Smooth muscle cell (in vitro differentiated cells): ENCODE data around the gene TBC1D16. TPM values are rescaled to one million over a fixed set of nuclear protein-coding genes. Genes with fewer than 3 reads are reported as not detected.

Source experiments
- DNase-seq: peaks from one replicate; lab custom pipeline; 2025; ENCODE audit not compliant: unreplicated experiment; lab: John Stamatoyannopoulos, UW
- H2AFZ ChIP-seq: fragments of 200-600 bp; sonication (generic); 2 replicates; pipeline ENCODE4 v1.6.0; 2016; ENCODE audit warnings: antibody characterized with exemption, low read depth, mild to moderate bottlenecking
- H3F3A ChIP-seq: fragments of 200-600 bp; sonication (generic); 2 replicates; pipeline ENCODE4 v1.6.0; 2017; ENCODE audit warnings: antibody characterized with exemption, low read depth
- H3K27ac ChIP-seq: fragments of 200-600 bp; sonication (generic); 2 replicates; pipeline ENCODE4 v1.5.1; 2016; ENCODE audit warnings: low read depth, mild to moderate bottlenecking
- H3K27me3 ChIP-seq: fragments of 200-600 bp; sonication (generic); 2 replicates; pipeline ENCODE4 v1.6.1; 2016; ENCODE audit warnings: low read depth, mild to moderate bottlenecking
- H3K36me3 ChIP-seq: fragments of 200-600 bp; sonication (generic); 2 replicates; pipeline ENCODE4 v1.5.1; 2016; ENCODE audit warnings: low read depth
- H3K4me1 ChIP-seq: fragments of 200-600 bp; sonication (generic); 2 replicates; pipeline ENCODE4 v1.5.1; 2016; ENCODE audit warnings: low read depth
- H3K4me2 ChIP-seq: fragments of 200-600 bp; sonication (generic); 2 replicates; pipeline ENCODE4 v1.6.0; 2016; ENCODE audit warnings: mild to moderate bottlenecking
- H3K4me3 ChIP-seq: fragments of 200-600 bp; sonication (generic); 2 replicates; pipeline ENCODE4 v1.5.1; 2016; ENCODE audit warnings: mild to moderate bottlenecking
- H3K79me2 ChIP-seq: fragments of 200-600 bp; sonication (generic); 2 replicates; pipeline ENCODE4 v1.6.0; 2016; ENCODE audit warnings: low read depth, mild to moderate bottlenecking
- H3K9ac ChIP-seq: fragments of 200-600 bp; sonication (generic); 2 replicates; pipeline ENCODE4 v1.6.0; 2016; ENCODE audit warnings: low read depth
- H3K9me3 ChIP-seq: fragments of 200-600 bp; sonication (generic); replicated peaks from 2 replicates; pipeline ENCODE4 v1.5.1; 2016; ENCODE audit warnings: low read depth
- H4K20me1 ChIP-seq: fragments of 200-600 bp; sonication (generic); 2 replicates; pipeline ENCODE4 v1.6.0; 2016; ENCODE audit warnings: low read depth
- CTCF ChIP-seq: fragments of 200-600 bp; sonication (generic); IDR thresholded peaks from 2 replicates; pipeline ENCODE4 v1.5.1; 2017; ENCODE audit warnings: borderline replicate concordance, mild to moderate bottlenecking, antibody characterized with exemption; ENCODE audit not compliant: insufficient read depth, poor library complexity, severe bottlenecking
- WGBS: methylation state at CpG from one replicate; pipeline ENCODE4 v1.1.7; 2016; ENCODE audit warnings: low lambda C conversion rate; 5-methylcytosine and 5-hydroxymethylcytosine counted together
- polyA plus RNA-seq: library from polyadenylated mRNA; unstranded; fragments of >200 nt; fragmentation: Nextera tagmentation; extraction: Ambion mirVana; gene quantifications from 2 replicates; pipeline ENCODE4 v1.2.1, GENCODE V29; 2016
- total RNA-seq: library from RNA; depleted of rRNA; stranded (reverse); fragments of >200 nt; gene quantifications from 2 replicates; pipeline ENCODE4 v1.2.3, GENCODE V29; 2014

Gene TBC1D16
- total and polyA plus RNA-seq, 2 experiments from 2014 or later: 17.4 to 24.6 TPM

- peaks cover 37% of the 10 kb centered on the region for H4K20me1 ChIP-seq
- no peaks in the 10 kb centered on the region for H3K9me3 ChIP-seq
- no peak overlapping the region for H2AFZ ChIP-seq
- no peaks in the 10 kb centered on the region for H3K36me3 ChIP-seq
- H3F3A ChIP-seq: no peaks in the 10 kb centered on the region
- peaks cover 3% of the 10 kb centered on the region for H3K79me2 ChIP-seq
- 95% methylated on average over 27 of the region's 29 CpGs for WGBS
- no peak overlapping the region for H3K27ac ChIP-seq
- no peak for TF ChIP-seq CTCF
- no peak overlapping the region for H3K9ac ChIP-seq
- no peak overlapping the region for H3K4me2 ChIP-seq
- no peaks in the 10 kb centered on the region for H3K4me1 ChIP-seq
- no peak overlapping the region for H3K4me3 ChIP-seq
- H3K27me3 ChIP-seq: no peaks in the 10 kb centered on the region
- DNase-seq: no peak
Measured at GRCh38 chr17:80000981-80001775, 34.5 kb downstream of the TBC1D16 start.

- H3K4me2 ChIP-seq: no peak overlapping the region
- WGBS: 93% methylated on average over 7 of the region's 7 CpGs
- no peak for DNase-seq
- H3K9me3 ChIP-seq: no peaks in the 10 kb centered on the region
- no peak overlapping the region for H3K9ac ChIP-seq
- H3K79me2 ChIP-seq: peaks cover 3% of the 10 kb centered on the region
- no peak overlapping the region for H2AFZ ChIP-seq
- no peaks in the 10 kb centered on the region for H3K27me3 ChIP-seq
- no peaks in the 10 kb centered on the region for H3K4me1 ChIP-seq
- no peak overlapping the region for H3K27ac ChIP-seq
- H3K36me3 ChIP-seq: no peaks in the 10 kb centered on the region
- no peak for TF ChIP-seq CTCF
- peaks cover 27% of the 10 kb centered on the region for H4K20me1 ChIP-seq
- H3K4me3 ChIP-seq: no peak overlapping the region
- H3F3A ChIP-seq: no peaks in the 10 kb centered on the region
Measured at GRCh38 chr17:80000136-80000535, 35.5 kb downstream of the TBC1D16 start.

GRCh38 chr17:79997011-79997660, 38.5 kb downstream of the TBC1D16 start:
- Histone ChIP-seq H3K79me2 (peaks cover 3% of the 10 kb centered on the region), H3K4me1 (peaks cover 8% of the 10 kb centered on the region), H3K9me3 (no peaks in the 10 kb centered on the region), H3K9ac (no peak overlapping the region), H3K4me3 (no peak overlapping the region), H3K27ac (no peak overlapping the region), H3K27me3 (no peaks in the 10 kb centered on the region), H3K36me3 (no peaks in the 10 kb centered on the region), H4K20me1 (peaks cover 4% of the 10 kb centered on the region), H3K4me2 (no peak overlapping the region), H2AFZ (no peak overlapping the region), H3F3A (no peaks in the 10 kb centered on the region)
- no peak for TF ChIP-seq CTCF
- WGBS: 93% methylated on average over 15 of the region's 15 CpGs
- DNase-seq: no peak
